NB4 (cell line): ENCODE measurements around the gene CMIP.

Experiments
- DNase-seq: peaks from one replicate; pipeline ENCODE4 v3.0.0; 2010; ENCODE audit warnings: low read depth
- H3K4me3 ChIP-seq: one replicate; pipeline ENCODE4 v1.5.1; 2011; ENCODE audit warnings: mild to moderate bottlenecking, low read depth, low read length, moderate library complexity
- MYC ChIP-seq: IDR thresholded peaks from 2 replicates; pipeline ENCODE4 v1.6.1; 2011; ENCODE audit warnings: low read depth, low read length
- POLR2A ChIP-seq: IDR thresholded peaks from 2 replicates; pipeline ENCODE4 v1.6.1; 2011; ENCODE audit warnings: mild to moderate bottlenecking; ENCODE audit not compliant: insufficient read length; ENCODE audit errors: extremely low read depth
- TF ChIP-seq, protein P1 (sequence below): IDR thresholded peaks from one replicate; pipeline ENCODE4 v1.5.1; 2012; ENCODE audit warnings: low read depth, low read length
- TF ChIP-seq, protein P2 (sequence below): IDR thresholded peaks from 2 replicates; pipeline ENCODE4 v1.6.1; 2011; ENCODE audit warnings: low read depth, low read length

Gene CMIP

DNA sequence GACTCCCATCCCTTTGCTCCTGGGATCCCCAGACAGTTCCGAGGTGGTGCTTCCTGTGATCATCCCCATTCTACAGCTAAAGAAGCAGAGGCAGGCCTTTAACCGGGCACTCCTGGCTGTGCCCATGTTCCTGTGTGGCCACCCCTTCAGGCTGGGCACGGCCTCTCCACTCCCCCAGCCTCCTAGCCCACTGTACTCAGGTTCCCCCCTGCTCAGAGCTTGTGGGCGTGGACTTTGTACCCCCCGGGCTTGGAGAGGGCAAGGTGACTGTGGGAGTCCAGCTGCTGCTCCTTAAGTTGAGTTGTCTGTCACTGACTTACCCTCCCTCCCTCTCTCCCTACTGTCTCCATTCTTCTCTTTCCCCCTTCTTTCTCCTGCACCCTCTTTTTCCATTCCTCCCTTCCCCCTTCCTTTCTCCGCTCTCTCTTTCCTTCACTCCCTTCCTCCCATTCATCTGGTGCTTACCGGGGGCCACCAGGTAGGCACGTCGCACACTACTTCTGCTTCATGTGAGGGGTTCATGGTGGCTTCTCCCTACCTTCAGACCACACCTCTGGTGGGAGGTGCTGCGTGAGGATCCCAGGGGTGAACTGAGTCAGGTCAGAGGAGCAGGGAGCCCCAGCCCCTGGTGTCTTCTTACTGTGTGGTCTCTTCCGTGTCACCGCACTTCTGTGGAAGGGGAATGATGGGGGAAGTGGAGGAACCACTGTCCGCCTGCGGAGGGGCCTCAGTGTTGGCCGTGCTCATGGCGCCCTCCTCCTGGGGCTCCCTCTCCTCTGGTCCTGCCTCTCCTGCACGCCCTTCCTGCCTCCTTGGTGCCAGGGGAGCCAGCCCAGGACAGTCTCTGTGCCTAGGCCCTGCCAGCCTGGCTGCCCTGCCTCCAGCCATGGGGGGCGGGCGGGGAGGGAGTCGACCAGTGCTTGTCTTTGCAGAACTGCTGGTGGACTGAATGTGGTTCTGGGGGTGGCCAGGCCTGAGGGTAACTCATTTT lies 29.7 kb downstream of the CMIP start:
- TF ChIP-seq POLR2A (no peak), MYC (no peak)
- TF ChIP-seq, protein P1, sequence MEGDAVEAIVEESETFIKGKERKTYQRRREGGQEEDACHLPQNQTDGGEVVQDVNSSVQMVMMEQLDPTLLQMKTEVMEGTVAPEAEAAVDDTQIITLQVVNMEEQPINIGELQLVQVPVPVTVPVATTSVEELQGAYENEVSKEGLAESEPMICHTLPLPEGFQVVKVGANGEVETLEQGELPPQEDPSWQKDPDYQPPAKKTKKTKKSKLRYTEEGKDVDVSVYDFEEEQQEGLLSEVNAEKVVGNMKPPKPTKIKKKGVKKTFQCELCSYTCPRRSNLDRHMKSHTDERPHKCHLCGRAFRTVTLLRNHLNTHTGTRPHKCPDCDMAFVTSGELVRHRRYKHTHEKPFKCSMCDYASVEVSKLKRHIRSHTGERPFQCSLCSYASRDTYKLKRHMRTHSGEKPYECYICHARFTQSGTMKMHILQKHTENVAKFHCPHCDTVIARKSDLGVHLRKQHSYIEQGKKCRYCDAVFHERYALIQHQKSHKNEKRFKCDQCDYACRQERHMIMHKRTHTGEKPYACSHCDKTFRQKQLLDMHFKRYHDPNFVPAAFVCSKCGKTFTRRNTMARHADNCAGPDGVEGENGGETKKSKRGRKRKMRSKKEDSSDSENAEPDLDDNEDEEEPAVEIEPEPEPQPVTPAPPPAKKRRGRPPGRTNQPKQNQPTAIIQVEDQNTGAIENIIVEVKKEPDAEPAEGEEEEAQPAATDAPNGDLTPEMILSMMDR = no peak
- TF ChIP-seq, protein P2, sequence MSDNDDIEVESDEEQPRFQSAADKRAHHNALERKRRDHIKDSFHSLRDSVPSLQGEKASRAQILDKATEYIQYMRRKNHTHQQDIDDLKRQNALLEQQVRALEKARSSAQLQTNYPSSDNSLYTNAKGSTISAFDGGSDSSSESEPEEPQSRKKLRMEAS = no peak
- no peak for DNase-seq
- H3K4me3 ChIP-seq = no peak overlapping the region

DNA sequence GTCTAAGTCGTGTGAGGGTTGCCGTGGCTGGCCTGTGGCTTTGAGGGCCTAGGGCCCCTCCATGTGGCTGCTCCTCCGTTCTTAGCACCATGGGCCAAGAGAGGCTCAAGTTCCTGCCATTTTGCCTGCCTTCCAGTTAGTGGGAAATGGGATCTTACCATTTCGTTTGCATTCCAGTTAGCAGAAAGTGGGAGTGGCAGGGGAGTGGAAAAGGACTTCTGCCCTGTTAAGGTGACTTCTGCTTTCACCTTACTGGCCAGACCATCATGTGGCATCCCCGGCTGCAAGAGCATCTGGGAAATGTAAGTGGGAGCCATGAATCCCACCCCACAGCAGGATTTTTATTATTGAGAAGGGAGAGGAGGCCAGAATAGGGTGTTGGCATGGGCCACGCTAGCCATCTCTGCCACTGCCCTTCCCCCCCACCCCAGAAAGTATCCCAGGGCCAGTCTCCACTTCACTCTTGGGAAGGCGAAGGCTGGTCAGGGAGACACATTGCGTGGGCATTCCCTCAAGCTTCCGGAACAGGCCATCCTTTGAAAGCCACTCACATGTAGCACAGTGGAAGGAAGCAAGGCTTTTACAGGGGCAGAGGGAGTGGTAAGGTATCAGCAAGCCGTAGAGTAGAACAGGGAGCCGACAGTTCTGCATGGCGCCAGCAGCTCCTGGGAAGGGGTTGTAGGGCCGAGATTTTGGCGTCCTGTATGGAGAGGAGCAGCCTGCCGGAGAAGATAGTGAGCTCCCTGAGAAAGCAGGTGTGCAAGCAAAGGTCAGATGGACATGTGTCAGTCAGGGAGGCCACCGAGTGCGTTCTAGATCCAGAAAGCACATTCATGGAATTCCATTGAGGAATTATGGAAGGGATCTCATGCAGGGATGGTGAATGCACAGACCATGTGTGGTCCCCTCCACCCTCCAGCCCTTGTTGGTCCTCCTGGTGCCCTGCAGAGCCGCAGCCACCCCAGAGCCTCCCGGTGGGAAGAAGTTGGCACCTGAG lies 33.4 kb downstream of the CMIP start:
- DNase-seq = peak; percentile 40
- TF ChIP-seq, protein P2 = no peak
- TF ChIP-seq MYC (no peak), POLR2A (no peak)
- TF ChIP-seq, protein P1 = no peak

DNA sequence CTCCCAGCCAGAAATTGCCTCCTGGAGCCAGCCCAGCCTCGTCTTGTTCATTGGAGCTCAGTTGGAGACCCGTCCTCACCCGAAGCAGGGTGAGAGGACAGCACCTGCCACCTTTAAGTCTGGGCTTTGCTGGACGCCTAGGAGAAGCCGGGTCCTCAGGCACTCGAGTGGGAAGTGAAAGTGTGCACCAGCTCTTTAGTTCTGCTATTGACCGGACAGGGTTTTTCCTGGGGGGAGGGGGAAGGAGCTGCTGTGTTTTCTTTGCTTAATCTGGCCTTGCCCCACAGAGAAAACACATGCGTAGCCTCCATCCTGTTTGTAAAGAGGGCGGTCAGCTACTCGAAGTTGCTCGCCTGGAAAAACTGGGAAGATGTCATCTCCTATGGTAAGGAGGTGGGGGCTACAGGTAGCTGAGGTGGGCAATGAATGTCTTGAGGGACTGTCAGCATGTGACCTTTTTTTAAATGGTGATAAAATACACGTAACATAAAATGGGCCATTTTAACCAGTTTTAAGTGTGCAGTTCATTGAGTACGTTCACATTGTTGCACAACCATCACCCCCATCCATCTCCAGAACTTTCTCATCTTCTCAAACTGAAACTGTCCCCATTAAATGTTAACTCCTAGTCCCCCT lies 34.4 kb downstream of the CMIP start:
- TF ChIP-seq POLR2A (no peak), MYC (peak; percentile 65; the same call in 1 of the 2 replicates)
- TF ChIP-seq, protein P1 = no peak
- TF ChIP-seq, protein P2 = peak; percentile 68
- peak; percentile 93 for DNase-seq
- H3K4me3 ChIP-seq = peak overlapping the region; percentile 30

More for the DNA sequence above, 33.4 kb downstream of the CMIP start:
- H3K4me3 ChIP-seq = peak overlapping the region; percentile 30

DNA sequence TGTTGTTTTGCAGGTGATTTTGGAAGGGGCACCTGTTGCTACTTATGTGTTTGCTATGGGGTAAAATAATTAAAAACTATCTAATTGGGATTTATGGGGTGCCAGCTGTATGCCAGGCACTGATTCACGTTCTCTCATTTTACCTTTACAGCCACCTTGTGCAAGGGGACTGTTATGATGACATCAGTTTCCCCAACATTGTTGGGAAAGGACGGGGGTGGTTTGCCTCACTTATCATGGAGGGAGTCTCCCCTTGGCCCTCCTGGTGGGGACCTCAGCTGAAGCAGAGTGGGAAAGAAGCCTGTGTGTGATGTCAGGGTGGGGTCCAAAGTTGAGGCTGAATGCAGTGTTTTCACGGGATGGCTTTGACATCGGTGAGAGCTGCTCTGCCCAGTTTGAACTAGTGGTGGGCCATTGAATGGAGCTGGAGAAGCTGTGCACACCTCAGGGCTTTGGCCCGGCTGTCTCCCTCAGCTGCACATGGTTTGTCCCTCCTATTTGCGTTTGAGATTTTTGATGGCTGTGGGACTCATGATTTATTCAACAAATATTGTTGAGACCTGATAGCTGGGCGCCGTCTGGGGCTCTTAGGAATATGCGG lies 36.1 kb downstream of the CMIP start:
- TF ChIP-seq POLR2A (no peak), MYC (no peak)
- TF ChIP-seq, protein P2 = no peak
- TF ChIP-seq, protein P1 = no peak
- DNase-seq = no peak
- H3K4me3 ChIP-seq = no peak overlapping the region
